PFSK-1 (cell line): Measurements from ENCODE around the gene GOLGA8B.

Source experiments
- FOXP2 ChIP-seq: optimal IDR thresholded peaks from 2 replicates; pipeline ENCODE3; 2011; ENCODE audit warnings: borderline replicate concordance, control low read depth, inconsistent platforms; ENCODE audit not compliant: insufficient read depth; ENCODE audit errors: extremely low read length, extremely low read depth
- POLR2AphosphoS5 ChIP-seq: IDR thresholded peaks from 2 replicates; pipeline ENCODE4 v1.6.1; 2012; ENCODE audit warnings: low read depth, mild to moderate bottlenecking, control low read depth, low read length, moderate library complexity
- REST ChIP-seq, 2 experiments: IDR thresholded peaks; 2 replicates each; pipeline versions ENCODE4 v1.6.1 to v1.8.0; 2011 to 2012; ENCODE audit warnings: low read depth in 2 of 2, low read length in 2 of 2, control low read depth in 1 of 2, inconsistent platforms in 1 of 2, mild to moderate bottlenecking in 1 of 2, moderate library complexity in 1 of 2; ENCODE audit not compliant: insufficient read depth in 1 of 2
- SIN3A ChIP-seq: IDR thresholded peaks from 2 replicates; pipeline ENCODE4 v1.6.1; 2012; ENCODE audit warnings: mild to moderate bottlenecking, low read length, moderate library complexity, borderline replicate concordance; ENCODE audit not compliant: insufficient read depth
- TAF1 ChIP-seq: IDR thresholded peaks from 2 replicates; pipeline ENCODE4 v1.6.1; 2012; ENCODE audit warnings: low read length, control low read depth, borderline replicate concordance; ENCODE audit not compliant: insufficient read depth

DNA sequence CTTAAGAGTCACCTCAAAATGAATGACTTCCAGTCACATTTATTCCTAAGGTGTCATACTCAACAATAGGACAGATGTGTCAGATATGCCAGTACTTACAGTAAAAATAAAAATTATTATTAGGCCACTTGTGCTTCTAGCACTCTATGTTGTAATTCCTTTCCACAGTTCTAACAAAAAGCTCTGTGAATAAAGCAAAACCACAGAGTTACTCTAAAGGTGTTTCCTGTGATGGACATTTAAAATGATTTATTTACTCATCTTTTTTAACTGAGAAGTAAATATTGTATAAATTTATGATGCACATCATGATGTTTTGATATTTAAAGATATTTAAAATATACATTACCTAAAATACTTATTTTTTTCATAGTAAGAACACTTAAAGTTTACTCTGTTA is 13.9 kb upstream of the GOLGA8B start:
- no peak for TF ChIP-seq POLR2AphosphoS5
- TF ChIP-seq TAF1 = no peak
- TF ChIP-seq REST (IDR thresholded peaks at IDR 0.05; ENCODE audit: insufficient read depth in 1 of 2, low read depth in 2 of 2, low read length in 2 of 2) = no peak
- TF ChIP-seq FOXP2 = no peak
- TF ChIP-seq SIN3A = no peak
